Measurements from ENCODE around the gene MDM1.

Gene MDM1

DNA sequence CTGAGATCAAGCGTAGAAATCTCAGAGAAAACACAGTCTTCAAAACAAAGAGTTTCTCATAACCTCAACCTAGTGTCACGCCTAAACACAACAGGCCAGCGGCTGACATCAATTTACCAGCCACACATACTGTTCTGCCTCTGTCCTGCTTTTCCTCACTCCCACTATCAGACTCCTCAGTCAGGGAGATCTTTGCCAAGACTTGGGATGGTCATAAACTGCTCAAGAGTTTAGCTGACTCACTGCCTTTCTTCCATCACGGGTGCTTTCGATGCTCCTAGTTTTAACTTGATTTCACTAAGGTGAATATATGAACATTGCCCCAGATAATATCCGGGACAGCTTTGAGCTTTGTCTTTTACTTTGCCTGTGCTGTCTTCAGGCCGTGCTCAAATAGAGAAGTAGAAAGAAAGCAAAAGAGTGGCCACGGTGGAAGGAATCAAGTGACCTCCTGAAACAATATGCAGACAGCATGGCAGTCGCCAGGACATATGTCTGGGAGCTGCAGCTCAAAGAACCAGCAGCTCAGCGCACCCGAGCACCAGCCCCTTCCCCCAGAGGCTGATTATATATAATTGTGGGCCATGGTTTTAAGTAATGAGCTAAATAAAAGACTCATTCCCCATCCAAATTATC is 12.1 kb downstream of the MDM1 start:
- DNase-seq, result no peak

DNA sequence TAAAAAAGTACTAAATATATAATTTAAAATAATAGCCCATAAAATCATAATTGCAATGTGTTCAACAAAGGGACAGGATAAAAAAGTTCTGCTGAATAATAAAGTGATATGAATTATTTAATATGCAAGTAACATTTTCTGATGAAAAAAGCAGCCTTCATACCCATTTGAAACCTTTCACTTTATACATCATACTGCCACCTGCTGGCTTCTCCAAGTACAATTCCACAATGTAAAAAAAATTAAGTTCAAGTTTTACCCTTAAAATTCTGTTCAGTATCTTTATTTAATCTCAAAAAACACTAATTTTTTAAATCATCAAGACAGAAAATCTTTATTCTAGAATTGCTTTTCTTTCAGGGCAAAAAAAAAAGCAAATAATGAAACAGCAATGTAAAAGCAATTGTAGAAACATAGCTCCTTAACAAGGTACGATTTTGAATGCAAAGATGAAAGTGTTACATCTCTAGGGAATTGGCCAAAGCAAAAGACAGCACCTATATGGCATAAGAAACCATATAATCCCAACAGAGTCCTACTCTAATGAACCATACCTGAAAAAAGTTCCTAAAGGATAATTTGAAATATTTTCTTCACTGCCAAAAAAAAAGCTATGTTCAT is 15.0 kb downstream of the MDM1 start:
- peak; percentile 49 for DNase-seq

DNA sequence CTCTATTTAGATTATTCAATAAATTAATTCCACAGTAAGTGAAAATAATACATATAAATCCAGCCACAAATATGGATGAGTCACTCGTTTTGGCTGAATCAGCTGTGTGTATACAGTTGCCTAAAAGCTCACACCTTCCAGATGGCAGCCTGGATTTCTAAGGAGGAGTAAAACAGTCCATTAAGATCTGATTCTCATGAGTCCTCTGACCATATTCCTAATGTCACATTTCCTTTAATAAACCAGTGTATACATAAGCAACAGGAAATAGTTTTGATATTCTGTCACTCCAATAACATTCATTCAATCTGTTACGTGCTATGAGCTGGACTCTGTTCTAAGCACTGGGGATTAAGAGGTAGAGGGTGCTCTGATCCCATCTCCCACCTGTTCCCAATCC is 21.8 kb downstream of the MDM1 start:
- no peak for DNase-seq

DNA sequence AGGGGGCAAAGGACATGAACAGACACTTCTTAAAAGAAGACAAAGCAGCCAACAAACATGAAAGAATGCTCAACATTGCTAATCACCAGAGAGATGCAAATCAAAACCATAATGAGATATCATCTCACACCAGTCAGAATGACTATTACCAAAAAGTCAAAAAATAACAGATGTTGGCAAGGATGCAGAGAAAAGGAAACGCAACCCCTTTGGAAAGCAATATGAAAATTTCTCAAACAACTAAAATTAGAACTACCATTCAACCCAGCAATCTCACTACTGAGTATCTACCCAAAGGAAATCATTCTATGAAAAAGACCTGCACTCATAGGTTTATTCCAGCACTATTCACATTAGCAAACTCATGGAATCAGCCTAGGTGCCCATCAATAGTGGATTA is 25.6 kb downstream of the MDM1 start:
- no peak for DNase-seq

DNA sequence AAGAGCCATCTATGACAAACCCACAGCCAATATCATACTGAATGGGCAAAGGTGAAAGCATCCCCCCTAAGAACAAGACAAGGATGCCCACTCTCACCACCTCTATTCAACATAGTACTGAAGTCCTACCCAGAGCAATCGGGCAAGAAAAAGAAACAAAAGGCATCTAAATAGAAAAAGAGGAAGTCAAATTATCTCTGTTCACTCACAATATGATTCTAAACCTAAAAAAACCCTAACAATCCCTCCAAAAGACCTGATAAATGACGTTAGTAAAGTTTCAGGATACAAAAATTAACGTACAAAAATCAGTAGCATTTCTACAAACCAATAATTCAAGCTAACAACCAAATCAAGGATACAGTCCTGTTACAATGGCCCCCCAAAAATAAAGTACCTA is 26.9 kb downstream of the MDM1 start:
- no peak for DNase-seq

DNA sequence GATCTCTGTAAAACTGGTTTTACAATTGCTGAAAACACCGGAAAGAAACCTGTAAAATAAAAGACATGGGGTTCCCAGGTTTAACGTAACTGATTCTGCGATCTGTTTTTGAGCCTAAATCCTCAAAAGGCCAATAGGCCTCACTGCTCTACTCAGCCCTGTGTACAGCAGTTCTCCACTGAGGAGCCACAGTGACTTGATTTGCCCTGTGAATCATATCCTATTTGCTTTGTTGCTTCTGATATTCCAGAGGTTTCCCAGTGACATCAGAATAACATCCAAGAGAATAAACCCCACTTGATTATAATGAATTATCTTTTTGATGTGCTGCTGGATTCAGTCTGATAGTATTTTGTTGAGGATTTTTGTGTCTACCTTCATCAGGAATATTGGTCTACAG is 27.5 kb downstream of the MDM1 start:
- no peak for DNase-seq

DNA sequence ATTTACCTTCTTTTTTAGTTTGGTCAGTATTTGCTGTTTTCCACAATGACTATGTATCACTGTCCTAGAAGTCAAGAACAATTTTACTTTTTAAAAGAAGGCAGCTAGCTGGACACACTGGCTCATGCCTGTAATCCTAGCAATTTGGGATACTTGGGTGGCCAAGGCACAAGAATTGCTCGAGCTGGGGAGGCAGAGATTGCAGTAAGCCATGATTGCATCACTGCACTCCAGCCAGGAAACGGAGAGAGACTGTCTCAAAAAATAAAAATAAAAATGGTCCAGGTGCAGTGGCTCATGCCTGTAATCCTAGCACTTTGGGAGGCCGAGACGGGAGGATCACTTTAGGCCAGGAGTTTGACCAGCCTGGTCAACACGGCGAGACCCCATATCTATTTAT is 28.3 kb downstream of the MDM1 start:
- DNase-seq, result no peak

DNA sequence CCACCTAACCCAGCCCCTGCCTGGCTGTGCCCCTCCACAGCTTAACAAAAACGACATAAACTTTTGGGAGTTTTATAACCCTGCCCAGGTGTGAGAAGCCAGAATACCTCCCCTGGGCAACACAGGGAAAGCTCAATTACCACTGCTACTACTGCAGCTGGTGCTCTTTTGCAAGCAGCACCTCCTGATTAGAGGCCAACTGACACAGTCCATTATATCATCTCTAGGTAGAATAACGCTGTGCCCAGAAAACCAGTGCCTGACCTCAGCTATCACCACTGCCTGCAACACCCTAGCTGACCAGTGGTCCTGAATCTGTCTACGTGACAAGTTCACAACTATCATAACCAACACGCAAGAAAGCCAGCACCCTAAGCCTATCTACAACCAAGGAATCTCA is 34.2 kb downstream of the MDM1 start:
- DNase-seq, result no peak

DNA sequence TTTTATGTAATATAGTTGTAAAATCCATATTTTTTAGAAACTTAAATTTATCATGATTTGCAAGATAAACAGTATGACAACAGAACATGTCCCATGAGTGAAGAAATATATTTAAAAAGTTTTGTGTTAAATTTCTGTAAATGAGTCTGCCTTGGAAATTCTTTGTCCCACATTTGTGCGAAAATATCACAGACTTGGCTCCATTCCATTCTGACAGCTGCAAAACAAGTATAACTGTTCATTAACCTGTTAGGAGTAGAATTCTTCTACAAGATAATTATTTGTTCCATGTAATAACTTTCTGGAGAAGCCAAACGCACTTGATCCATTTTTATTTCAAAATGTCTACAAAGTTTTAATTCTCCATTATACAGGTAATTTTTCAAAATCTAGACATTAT is 37.9 kb downstream of the MDM1 start:
- no peak for DNase-seq

DNA sequence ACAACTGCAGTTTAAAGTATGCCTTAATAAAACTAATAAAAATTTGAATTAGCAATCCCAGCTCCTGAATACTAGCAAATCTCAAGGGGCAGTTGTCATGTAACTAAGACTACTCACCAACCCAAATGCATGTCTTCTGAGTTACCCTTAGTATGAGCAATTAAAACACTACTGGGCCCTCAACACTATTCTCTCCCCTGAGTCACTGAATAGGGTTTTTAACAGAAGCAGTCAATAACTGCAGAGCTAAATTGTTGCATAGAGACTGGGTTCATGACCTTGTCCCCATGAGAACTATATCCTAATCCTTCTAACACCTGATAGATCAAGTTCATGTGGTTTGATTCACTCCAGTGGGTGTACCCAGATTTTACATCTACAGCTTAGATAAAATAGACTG is 38.8 kb downstream of the MDM1 start:
- no peak for DNase-seq

DNA sequence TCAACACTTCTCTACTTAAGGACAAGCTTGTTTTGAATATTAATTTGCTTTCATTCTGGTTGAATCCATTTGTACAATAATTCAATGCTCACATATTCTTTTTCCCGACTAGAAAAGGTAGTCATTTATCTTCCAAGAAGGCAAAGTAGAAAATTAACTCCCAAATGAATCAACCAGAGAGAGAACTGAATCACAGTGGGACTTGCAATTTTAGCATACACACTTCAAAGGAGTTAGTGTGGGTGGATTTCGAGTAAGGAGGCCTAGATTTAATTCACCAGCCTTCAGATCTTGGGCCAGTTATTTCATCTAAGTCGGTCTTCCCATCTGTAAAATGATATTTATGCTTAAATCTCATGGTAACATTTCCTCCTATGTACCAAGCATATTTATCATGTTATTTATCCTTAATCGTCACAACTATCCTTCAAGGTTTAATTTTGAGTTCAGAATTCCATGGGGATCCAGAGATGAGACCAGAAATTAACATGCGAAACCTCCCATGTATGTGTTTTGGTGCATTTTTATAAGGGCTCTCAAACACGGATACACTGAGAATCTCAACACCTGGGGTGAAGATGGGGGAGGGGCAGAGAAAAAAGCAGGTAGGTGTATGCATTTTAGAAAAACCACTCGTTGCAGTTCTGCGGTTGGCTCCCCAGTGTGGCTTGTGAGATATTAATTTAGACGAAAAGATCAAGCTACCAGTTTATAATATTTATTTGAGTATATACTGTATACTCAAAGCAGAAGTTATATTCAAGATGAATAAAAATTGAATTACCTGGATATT is 39.8 kb downstream of the MDM1 start:
- no peak for DNase-seq

DNA sequence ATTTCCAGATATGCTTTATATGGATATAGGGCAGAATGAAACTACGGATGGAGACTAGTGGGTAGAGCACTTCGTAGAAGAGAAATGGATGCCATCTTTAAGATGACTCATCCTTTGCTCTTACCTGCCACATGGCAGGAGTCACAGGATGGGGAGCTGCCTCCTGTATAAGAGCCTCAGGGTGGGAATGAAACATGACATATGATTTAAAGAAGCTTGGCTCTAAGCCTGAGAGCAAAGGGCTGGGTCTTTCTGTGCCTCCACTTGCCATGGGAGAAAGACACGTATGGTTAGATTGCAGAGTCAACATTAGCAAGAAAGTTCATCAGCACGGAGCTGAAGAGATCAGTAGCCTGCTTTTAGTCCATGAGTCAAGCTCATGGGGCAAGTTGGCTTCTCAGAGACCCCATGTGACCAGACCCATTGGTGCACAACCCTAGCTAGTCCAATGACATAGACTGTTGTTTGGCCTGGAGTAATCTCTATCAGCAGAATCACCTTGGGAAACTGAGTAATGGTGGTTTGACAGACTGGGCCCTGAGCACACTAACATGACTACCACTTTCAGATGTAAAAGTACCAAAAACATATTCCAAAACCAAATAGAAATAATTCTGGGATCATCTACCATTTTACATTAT is 40.6 kb downstream of the MDM1 start:
- no peak for DNase-seq

DNA sequence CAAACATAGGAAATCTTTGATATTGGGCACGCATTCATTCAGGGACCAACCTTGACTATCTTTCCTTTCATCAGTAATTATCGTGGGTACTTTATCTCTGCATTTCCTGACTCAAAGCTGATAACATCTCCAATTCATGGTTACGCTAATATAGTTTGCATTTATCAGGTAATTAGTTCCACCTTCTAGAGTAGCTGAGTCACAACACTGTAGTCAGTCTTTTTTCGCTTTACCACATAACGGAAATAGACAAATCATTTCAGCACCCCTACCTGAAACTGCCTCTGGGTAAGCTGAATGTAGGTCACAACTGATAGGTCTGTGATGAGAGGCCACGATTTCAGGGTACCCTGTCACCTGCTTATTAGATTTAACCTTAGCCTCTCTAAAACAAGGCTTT is 42.0 kb downstream of the MDM1 start:
- no peak for DNase-seq

DNA sequence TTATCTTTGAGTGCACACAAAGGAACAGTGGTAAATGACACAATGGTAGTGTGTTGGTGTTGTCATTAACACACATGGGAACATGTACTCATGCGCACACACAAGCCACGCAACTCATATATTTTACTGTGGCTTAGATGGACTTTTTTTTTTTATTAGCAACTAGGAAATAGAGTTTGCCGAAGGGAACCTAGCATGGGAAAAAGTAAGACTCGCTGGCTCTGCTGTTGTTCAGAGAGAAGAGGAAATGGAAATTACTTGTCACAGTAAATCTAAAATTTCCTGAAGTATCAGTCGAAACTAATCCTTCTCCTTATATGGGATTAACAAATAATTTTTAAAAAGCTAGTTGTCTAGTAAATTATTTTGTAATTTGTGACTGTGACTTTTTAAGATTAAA is 45.1 kb downstream of the MDM1 start:
- DNase-seq, result no peak

DNA sequence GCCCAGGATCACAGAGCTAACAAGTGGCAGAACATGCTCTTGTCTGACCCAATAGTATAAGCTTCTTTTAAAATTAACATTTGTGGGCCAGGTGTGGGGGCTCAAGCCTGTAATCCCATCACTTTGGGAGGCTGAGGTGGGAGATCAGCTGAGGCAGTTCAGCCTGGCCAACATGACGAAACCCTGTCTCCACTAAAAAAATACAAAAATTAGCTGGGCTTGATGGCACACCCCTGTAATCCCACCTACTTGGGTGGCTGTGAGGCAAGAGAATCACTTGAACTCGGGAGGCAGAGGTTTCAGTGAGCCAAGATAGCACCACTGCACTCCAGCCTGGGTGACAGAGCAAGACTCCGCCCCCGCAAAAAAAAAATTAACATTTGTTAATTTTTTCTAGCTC is 45.8 kb downstream of the MDM1 start:
- DNase-seq, result no peak

DNA sequence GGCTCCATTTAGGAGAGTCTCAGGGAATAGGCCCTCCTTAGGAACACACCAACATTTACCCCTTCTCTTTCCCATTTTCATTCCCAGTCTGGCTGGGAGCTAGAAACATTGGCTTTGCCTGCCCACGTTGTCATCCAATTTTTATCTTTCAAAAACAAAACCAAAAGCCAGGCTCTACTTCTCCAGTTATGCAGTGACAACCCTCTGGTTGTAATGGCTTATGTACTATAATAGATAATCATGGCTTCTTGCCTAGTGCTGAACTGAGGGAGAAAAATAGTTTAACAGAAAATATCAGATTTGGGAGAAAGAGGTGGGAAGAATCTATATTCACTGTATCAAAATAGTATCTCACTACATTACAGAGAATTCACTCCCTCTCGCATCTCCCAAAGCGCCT is 46.6 kb downstream of the MDM1 start:
- DNase-seq, result no peak

DNA sequence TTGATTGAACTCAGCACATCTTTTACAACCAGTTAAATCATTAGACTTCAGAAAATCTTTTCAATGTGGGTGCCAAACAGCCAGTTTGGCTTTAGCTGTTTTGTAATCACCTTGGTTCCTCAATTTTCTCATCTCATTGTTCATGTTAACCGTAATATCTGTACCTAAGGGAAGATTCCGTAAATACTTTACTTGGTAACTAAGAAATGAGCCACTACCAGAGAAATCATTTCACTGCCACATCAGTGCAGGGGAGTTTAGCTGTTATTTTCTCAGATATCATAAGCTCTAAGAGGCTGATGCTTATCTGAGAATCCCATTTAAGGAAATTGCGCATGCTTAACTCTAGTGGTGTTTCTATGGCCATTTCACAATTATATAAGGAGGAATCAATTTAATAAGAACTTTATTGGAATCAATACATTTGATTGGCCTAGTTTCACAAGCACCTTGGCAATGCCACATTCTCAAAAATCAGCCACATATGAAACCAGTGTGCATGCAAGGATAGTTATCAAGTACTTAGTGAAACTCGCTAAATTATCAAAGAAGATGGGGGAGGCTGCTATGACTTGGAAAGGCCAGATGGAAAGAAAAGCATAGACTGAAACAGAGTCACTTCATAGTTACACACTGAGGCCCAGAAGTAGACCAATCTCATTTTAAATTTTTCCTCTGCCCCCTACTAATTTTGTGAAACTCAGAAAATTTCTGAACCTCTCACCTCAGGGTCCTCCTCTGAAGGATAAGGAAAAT is 50.7 kb downstream of the MDM1 start:
- no peak for DNase-seq

DNA sequence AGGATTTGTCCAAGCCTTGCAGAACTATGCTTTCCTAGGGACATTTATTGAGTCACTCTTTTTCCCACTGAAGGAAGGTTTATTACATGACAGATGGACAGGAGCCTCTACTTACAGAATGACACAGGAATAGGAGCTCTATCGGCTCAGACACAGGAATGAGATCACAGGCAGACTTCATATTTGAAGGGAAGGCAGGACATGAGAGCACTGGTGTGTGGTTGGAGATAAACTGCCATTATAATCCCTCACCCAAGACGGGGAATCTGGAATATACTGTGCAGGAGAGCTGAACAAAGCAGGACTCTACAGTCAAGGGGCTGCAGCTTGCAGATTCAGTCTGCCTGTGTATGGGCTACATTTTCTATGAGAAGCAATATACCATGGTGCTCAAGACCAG is 51.9 kb downstream of the MDM1 start:
- no peak for DNase-seq

DNA sequence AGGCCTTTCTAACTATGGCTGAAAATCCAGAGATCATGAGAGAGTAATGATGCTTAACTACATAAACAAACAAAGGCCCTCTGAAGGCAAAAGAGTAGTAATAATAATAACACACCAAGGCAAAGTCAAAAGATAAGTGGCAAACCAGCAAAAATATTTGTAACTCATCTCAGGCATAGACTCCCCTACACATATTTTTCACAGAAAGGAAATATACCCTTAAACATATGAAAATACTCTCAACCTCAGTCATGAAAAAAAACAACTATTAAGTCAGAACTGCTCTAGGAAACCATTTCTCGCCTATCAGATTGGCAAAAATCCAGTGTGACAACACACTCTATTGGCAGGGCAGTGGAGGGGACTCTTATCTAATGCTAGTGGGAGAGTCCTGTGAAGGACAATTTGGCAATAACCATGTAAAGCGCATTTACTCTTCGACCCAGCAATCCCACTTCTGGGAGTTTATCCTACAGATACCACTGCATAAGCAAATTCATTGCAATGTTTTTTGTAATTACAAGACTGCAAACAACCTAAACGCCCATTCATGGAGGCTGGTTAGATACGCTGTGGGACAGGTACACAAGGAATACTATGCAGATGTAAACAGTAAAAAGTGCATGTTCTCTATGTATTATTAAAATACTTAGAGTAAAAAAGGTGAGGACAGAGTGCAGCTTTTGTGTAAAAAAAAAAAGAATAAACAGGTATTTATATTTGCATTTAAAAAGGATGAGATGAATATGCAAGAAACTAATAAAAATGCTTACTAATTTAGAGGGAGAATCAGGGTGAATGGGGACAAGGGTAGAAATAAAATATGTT is 52.7 kb downstream of the MDM1 start:
- DNase-seq, result no peak

DNA sequence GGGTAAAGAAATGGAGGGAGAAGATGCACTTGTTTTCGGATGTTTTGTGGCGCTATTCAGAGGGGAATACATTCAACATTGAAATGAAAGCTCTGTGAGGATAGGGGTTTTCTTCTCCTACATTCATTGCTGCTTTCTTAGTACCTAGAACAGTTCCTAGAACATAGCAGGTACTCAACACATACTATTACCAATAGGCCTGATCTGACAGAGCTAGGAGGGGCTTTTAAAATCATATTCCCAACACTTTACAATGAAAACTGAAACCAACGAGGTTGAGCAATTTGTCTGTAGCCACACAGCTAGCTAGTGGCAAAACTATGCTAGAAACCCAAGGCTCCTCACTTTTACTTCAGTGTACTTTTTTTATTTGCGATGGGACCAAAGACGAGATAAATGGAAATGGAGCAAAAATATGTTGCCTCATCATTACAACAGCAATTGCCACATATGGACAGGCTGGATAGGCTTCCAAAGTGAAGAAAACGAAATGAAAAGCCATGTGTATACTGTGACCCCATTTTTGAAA is 55.7 kb downstream of the MDM1 start:
- DNase-seq, result no peak

DNA sequence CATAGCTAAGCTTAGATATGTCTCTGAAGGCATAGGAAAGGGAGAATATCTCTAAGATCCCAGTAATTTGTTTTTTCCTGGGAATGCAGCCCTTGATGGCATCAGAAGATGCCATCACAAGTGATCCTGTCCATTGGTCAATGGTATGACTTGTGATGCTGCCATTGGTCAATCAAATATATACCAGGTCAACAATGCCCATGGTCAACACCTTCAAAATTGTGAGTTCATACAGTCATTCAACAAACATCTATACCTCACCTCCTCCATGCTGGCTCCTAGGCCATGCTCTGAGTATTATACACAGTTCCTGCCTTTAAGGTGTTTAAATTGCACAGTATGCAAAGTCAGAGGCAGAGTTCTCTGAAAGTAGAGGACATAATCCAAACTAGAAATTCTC is 59.4 kb downstream of the MDM1 start:
- no peak for DNase-seq

DNA sequence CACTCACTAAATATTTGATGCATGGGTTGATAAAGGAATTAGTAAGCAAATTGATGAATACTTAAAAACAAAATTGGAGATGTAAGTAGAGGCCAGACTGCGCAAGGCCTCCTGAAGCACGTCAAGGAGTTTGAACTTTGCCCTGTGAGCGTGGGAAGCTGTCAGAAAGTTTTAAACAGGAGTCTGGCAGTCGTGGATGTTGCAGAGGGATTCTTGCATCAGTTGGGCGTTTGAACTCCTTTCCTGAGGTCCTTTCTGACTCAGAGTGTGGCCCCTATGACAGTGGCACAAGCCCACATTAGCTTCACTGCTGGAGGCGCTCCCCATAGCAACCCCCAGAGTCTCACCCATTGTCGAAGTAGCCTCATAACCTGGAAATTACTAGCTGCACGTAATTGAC is 60.8 kb downstream of the MDM1 start:
- DNase-seq, result no peak
